Heart left ventricle (tissue), 16 donors: ENCODE measurements around the gene TTC27. TPM values are rescaled to one million over a fixed set of nuclear protein-coding genes. Genes with fewer than 3 reads are reported as not detected.

Source experiments
- ATAC-seq, 4 donors: fragments of 200-7000 bp; cut with Tn5 transposase; one replicate each; pipeline ENCODE4 v1.9.1; 2020 to 2022; ENCODE audit warnings: moderate library complexity in 4 of 4, mild to moderate bottlenecking in 3 of 4, moderate number of reproducible peaks in 1 of 4
- DNase-seq, 5 donors: peaks; one replicate each; pipeline ENCODE4 v3.0.0-alpha.2; 2020
- H3K27ac ChIP-seq, 12 donors: fragments of 200-600 bp; sonication (generic) in 4 of 12; one replicate each; pipeline versions ENCODE4 v1.5.0 to v1.8.0; 2016 to 2022; ENCODE audit warnings: mild to moderate bottlenecking in 2 of 12
- H3K27me3 ChIP-seq, 9 donors: fragments of 200-600 bp; sonication (generic) in 2 of 9; one replicate each; pipeline versions ENCODE4 v1.5.1 to v1.8.0; 2016 to 2022; ENCODE audit warnings: mild to moderate bottlenecking in 3 of 9
- H3K36me3 ChIP-seq, 9 donors: fragments of 200-600 bp; sonication (generic) in 2 of 9; one replicate each; pipeline versions ENCODE4 v1.5.0 to v1.8.0; 2018 to 2022; ENCODE audit warnings: mild to moderate bottlenecking in 2 of 9
- H3K4me1 ChIP-seq, 12 donors: fragments of 200-600 bp; sonication (generic) in 4 of 12; one replicate each; pipeline versions ENCODE4 v1.5.0 to v1.8.0; 2016 to 2022; ENCODE audit warnings: mild to moderate bottlenecking in 3 of 12
- H3K4me3 ChIP-seq, 12 donors: fragments of 200-600 bp; sonication (generic) in 4 of 12; one replicate each; pipeline versions ENCODE4 v1.5.0 to v1.8.0; 2017 to 2022; ENCODE audit warnings: mild to moderate bottlenecking in 9 of 12, moderate library complexity in 4 of 12
- H3K9me3 ChIP-seq, 12 donors: fragments of 200-600 bp; sonication (generic) in 4 of 12; one replicate each; pipeline versions ENCODE4 v1.5.0 to v1.8.0; 2016 to 2022; ENCODE audit warnings: mild to moderate bottlenecking in 1 of 12
- POLR2A ChIP-seq, 2 donors: fragments of 450-650 bp; IDR thresholded peaks; one replicate each; pipeline ENCODE4 v1.6.1; 2017; ENCODE audit warnings: antibody characterized with exemption in 2 of 2, mild to moderate bottlenecking in 2 of 2, moderate library complexity in 2 of 2
- WGBS, 4 donors: extraction: QIAGEN DNeasy Blood & Tissue Kit in 2 of 4; methylation state at CpG; one replicate each; pipeline versions ENCODE4 v1.1.5 to v1.1.7; 2013 to 2018; 5-methylcytosine and 5-hydroxymethylcytosine counted together
- intact Hi-C, 10 donors: fragments of 100-400 bp; cut with DNase I; formaldehyde crosslinking; loops; one replicate each; pipeline versions ENCODE4 v1.11.1 to v1.14.2; 2022
- polyA plus RNA-seq, 2 donors: library from polyadenylated mRNA; stranded (reverse); fragments of 200-250 nt; gene quantifications; one replicate each; pipeline ENCODE4 v1.2.3, GENCODE V29; 2013
- total RNA-seq, 9 donors: library from RNA; depleted of rRNA in 2 of 9; stranded (reverse); fragments of >200 nt in 2 of 9; fragmentation: NEBNext Ultra II Directional in 3 of 9; extraction: Animal tissue kit (Norgen Biotek cat#: 25700) in 3 of 9; gene quantifications; one replicate each; pipeline versions ENCODE4 v1.1.0 to v1.2.4, GENCODE V29; 2016 to 2023
- TF ChIP-seq, protein P1 (sequence below), 12 donors: fragments of 200-600 bp; sonication (generic) in 4 of 12; IDR thresholded peaks; one replicate each; pipeline versions ENCODE4 v1.5.0 to v1.8.0; 2018 to 2022; ENCODE audit warnings: antibody characterized with exemption in 12 of 12, mild to moderate bottlenecking in 5 of 12
- donor health status: ischemic (EF 13 %, LVEDD 7.1; RV severe dilation, severe dysfunction).
- donor health status: healthy with polysubstance abuse.
- donor health status: DM: no; HTN: yes; CAD: no.
- donor health status: DM: no; HTN: no; CAD: no.
- donor health status: ischemic (EF 25% LVEDD 6.9; RV normal size, moderate dysfunction).
- donor health status: ischemic (EF 25% LVEDD 5.7; RV mildly dilated, moderate dysfunction).
- donor health status: healthy.
- donor health status: DM: yes; HTN: yes; CAD: no.
- donor health status: ischemic (EF 35%, LVEDD 5.7; RV mildly dilated, moderate dysfunction).
- donor health status: nonischemic (EF 11% LVEDD 7.7; RV severe dilation, severe dysfunction).
- donor health status: DM: yes; HTN: yes; CAD: no.
- donor health status: PGD.
- donor health status: ischemic (EF 29% LVEDD 5.4; RV normal size, mild dysfunction).
- donor health status: nonischemic (EF 23%, LVEDD 6.1; RV moderate dilation, normal function).

TTC27 gene
- total and polyA plus RNA-seq, 11 donors, result 5.2 to 18.1 (median 11.0) TPM

DNA sequence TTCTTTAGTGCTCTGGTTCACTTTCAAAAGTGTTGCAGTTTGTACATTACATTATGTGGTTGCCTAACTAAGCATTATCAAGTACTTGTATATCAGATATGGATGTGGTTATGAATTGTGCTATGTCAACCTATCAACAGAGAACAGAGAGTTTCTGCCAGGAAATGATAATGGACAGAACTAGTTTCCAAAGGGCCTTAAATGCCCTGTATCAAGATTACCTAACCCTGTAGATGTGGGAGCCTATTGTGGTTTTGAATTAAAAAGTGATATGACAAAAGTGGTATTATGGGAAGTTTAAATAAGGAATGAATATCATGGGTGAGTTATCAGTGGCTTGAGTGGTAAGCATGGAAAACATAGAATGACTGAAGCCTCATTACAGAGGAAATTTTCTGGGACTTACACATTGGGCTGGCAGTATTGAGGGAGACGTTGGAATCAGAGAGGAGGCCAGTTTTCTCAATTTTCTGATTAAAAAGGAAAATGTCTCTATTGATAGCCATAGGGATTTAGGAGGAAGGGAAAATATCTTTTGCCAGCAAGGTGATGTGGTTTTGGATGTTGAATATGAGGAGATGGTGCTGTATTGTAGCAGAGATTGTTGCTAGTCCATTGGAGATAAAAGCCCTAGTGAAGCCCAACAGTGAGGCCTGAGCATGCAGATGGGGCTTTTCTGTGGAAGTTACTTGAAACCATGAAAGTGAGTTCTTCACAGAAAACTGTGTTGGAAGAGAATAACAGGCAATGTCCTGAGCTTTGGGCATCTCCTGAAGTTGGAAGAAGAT lies 140.7 kb downstream of the TTC27 start:
- no peaks in the 10 kb centered on the region for H3K27me3 ChIP-seq
- H3K4me3 ChIP-seq, result no peak overlapping the region
- ATAC-seq (peak; percentile 41 to 84 (median 60)), DNase-seq (no peak)
- H3K27ac ChIP-seq, result peak overlapping the region in 1 of 12 donors; percentile 28
- intact Hi-C loops, result loop anchor here in 2 of 10 donors (10.0 kb wide), 3 partner anchors 214 to 806 kb away; no protein-coding TSS in a partner anchor
- H3K4me1 ChIP-seq, result peaks cover 0 to 26% (median 8%) of the 10 kb centered on the region in 12 donors
- TF ChIP-seq, protein P1, sequence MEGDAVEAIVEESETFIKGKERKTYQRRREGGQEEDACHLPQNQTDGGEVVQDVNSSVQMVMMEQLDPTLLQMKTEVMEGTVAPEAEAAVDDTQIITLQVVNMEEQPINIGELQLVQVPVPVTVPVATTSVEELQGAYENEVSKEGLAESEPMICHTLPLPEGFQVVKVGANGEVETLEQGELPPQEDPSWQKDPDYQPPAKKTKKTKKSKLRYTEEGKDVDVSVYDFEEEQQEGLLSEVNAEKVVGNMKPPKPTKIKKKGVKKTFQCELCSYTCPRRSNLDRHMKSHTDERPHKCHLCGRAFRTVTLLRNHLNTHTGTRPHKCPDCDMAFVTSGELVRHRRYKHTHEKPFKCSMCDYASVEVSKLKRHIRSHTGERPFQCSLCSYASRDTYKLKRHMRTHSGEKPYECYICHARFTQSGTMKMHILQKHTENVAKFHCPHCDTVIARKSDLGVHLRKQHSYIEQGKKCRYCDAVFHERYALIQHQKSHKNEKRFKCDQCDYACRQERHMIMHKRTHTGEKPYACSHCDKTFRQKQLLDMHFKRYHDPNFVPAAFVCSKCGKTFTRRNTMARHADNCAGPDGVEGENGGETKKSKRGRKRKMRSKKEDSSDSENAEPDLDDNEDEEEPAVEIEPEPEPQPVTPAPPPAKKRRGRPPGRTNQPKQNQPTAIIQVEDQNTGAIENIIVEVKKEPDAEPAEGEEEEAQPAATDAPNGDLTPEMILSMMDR (IDR thresholded peaks at IDR 0.05), result no peak
- no peak for TF ChIP-seq POLR2A (IDR thresholded peaks at IDR 0.05)
- 58 to 75% (median 61%) methylated on average over 1 of the region's 1 CpG for WGBS, 4 donors
- peaks cover 0 to 9% (median 0%) of the 10 kb centered on the region in 9 donors for H3K36me3 ChIP-seq
- H3K9me3 ChIP-seq, result no peaks in the 10 kb centered on the region

DNA sequence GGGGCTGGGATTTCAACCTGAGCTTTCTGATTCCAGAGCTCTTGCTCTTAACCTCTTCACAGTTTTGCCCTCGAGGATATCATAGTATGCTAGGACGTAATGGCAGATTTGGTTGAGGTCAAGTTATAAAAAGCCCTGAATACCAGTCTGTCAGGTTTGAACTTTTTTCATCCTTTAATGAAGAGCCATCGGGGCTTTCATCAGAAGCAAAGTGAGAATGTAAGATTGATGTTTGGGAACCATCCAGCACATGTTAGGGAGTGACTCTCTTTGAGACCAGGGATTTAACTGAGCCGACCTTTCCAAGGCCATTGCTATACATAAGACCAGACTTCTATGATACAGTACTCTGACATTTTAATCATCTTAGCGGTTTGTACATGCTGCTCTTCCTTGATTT lies 142.5 kb downstream of the TTC27 start:
- Histone ChIP-seq H3K4me1 (peaks cover 0 to 26% (median 8%) of the 10 kb centered on the region in 12 donors), H3K4me3 (no peak overlapping the region), H3K36me3 (peaks cover 0 to 9% (median 0%) of the 10 kb centered on the region in 9 donors), H3K27me3 (no peaks in the 10 kb centered on the region), H3K27ac (peak overlapping the region in 7 of 12 donors; percentile 2 to 62 (median 39)), H3K9me3 (no peaks in the 10 kb centered on the region)
- WGBS, 4 donors, result 52 to 68% (median 62%) methylated on average over 5 of the region's 5 CpGs
- TF ChIP-seq, protein P1 (IDR thresholded peaks at IDR 0.05), result no peak
- no peak for TF ChIP-seq POLR2A (IDR thresholded peaks at IDR 0.05)
- no peak for DNase-seq
- intact Hi-C loops, result loop anchor here (2.0 to 10.0 kb wide), 16 partner anchors 177 to 814 kb away; partner anchors contain the start of gene LTBP1 (in 2 of the 10)
- peak in 3 of 4 donors; percentile 25 to 56 (median 31) for ATAC-seq

DNA sequence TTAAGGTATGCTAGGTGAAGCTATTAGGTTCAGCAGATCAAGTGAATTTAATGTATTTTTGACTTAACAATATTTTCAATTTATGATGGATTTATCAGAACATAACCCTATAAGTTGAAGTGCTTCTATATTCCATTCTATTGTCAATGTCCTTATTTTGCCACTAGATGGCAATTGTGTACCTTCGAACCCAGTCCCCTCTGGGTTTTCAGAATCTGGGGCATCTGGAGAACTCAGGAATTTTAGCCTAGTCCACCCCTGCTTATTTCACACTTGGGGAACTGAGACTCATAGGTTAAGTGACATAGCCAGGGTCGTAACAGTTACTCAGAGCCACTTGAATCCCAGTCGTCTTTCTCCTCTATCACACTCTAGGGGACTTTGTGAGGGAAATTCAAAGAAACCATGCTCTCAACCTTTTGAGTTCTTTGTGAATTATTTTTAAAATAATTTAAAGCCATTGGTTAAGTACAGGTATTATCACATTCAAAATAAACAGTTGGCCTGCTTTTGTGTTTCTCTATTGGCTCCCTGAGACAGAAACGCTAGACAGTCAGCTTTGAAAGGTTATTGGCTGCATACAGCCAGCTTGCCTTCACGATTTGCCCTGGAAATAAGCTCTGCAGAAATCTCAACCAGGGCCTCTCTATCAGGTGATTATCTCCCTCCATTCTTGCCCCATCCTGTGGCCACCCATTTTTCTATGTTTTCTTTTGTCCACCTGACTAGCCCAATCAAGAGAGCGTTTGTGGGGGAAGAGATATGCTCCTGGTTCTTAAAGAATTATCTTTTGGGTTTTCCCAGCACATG lies 145.0 kb downstream of the TTC27 start:
- Histone ChIP-seq H3K9me3 (no peaks in the 10 kb centered on the region), H3K36me3 (peaks cover 0 to 2% (median 0%) of the 10 kb centered on the region in 9 donors), H3K4me3 (no peak overlapping the region), H3K4me1 (peaks cover 0 to 30% (median 8%) of the 10 kb centered on the region in 12 donors), H3K27ac (peak overlapping the region in 6 of 12 donors; percentile 3 to 44 (median 22)), H3K27me3 (no peaks in the 10 kb centered on the region)
- ATAC-seq (peak; percentile 47 to 79 (median 67)), DNase-seq (peak in 1 of 5 donors; percentile 12)
- intact Hi-C loops, result loop anchor here (1.0 to 10.0 kb wide), 22 partner anchors 172 to 812 kb away; partner anchors contain the start of gene LTBP1 (in 8 of the 10)
- 35 to 42% (median 39%) methylated on average over 6 of the region's 6 CpGs for WGBS, 4 donors
- TF ChIP-seq POLR2A (IDR thresholded peaks at IDR 0.05), result no peak
- TF ChIP-seq, protein P1 (IDR thresholded peaks at IDR 0.05), result peak; percentile 41 to 89 (median 80)
